MCF 10A (cell line): ENCODE results near the gene SNRNP48. TPM values are rescaled to one million over a fixed set of nuclear protein-coding genes. Genes with fewer than 3 reads are reported as not detected.

ENCODE experiments used
- BruUV-seq: library from RNA; stranded (reverse); fragments of 400-500 nt; replicated peaks from 2 replicates; lab custom pipeline; 2021; lab: Mats Ljungman, UMichigan
- CTCF ChIA-PET: fragments of 300-600 bp; sonication (Branson Sonifier 250); formaldehyde crosslinking; extraction: SDS; loops from one replicate; lab custom pipeline; 2021; ENCODE audit warnings: antibody characterized with exemption, inconsistent platforms; lab: Yijun Ruan, JAX
- POLR2A ChIA-PET: fragments of 300-600, 350-650 bp; sonication (Branson Sonifier 250); formaldehyde crosslinking; extraction: SDS; loops from one replicate; lab custom pipeline; 2020; ENCODE audit warnings: antibody characterized with exemption, inconsistent platforms; lab: Yijun Ruan, JAX
- DNase-seq: peaks from one replicate; pipeline ENCODE4 v3.0.0-alpha.2; 2018; ENCODE audit not compliant: unreplicated experiment
- H3K27ac Mint-ChIP-seq: one replicate; pipeline ENCODE4 v1.8.0; 2022; ENCODE audit warnings: mild to moderate bottlenecking, low read depth, mixed read lengths; ENCODE audit not compliant: unreplicated experiment
- H3K27me3 Mint-ChIP-seq: one replicate; pipeline ENCODE4 v1.8.0; 2022; ENCODE audit warnings: mixed read lengths; ENCODE audit not compliant: insufficient read depth, unreplicated experiment
- H3K36me3 Mint-ChIP-seq: one replicate; pipeline ENCODE4 v1.8.0; 2022; ENCODE audit warnings: mild to moderate bottlenecking, moderate library complexity, mixed read lengths; ENCODE audit not compliant: insufficient read depth, unreplicated experiment
- H3K4me1 Mint-ChIP-seq: one replicate; pipeline ENCODE4 v1.8.0; 2022; ENCODE audit warnings: mixed read lengths; ENCODE audit not compliant: insufficient read depth, unreplicated experiment
- H3K4me3 Mint-ChIP-seq: one replicate; pipeline ENCODE4 v1.8.0; 2022; ENCODE audit warnings: mild to moderate bottlenecking, moderate library complexity, mixed read lengths; ENCODE audit not compliant: unreplicated experiment
- H3K9me3 Mint-ChIP-seq: one replicate; pipeline ENCODE4 v1.8.0; 2022; ENCODE audit warnings: mixed read lengths; ENCODE audit not compliant: unreplicated experiment
- intact Hi-C: fragments of 100-400 bp; cut with micrococcal nuclease; formaldehyde crosslinking; loops from 2 replicates; pipeline ENCODE4 v1.14.1; 2022
- total RNA-seq: library from RNA; stranded (reverse); gene quantifications from 2 replicates; pipeline ENCODE4 v1.2.3, GENCODE V29; 2022
- TF ChIP-seq, protein P1 (sequence below): fragments of 200-600 bp; IDR thresholded peaks from one replicate; pipeline ENCODE4 v1.8.0; 2022; ENCODE audit warnings: antibody characterized with exemption, mild to moderate bottlenecking; ENCODE audit not compliant: unreplicated experiment

SNRNP48 gene
- total RNA-seq, 1 experiment from 2014 or later: 10.2 TPM

DNA sequence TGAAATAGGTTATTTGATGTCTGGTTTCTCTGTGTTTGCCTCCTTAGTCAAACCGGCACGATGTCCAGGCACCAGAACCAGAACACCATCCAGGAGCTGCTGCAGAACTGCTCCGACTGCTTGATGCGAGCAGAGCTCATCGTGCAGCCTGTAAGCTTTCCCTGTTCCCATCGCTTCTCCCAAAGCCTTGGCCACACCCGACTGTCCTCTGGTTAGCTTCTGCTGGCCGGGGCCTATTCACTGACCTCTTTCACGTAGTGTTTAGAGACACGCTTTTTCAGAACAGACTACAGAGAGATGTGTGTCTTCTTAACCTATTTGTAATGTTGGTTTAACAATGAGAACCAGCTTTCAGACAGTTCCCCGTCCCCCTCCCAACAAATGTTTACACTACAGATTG, 34.3 kb upstream of the SNRNP48 start:
- Mint-ChIP-seq H3K27me3 (no peaks in the 10 kb centered on the region), H3K4me1 (peaks cover 38% of the 10 kb centered on the region), H3K36me3 (no peaks in the 10 kb centered on the region), H3K4me3 (no peak overlapping the region), H3K27ac (peak overlapping the region; percentile 59), H3K9me3 (no peaks in the 10 kb centered on the region)
- no peak for DNase-seq
- no TSS peak for BruUV-seq
- CTCF ChIA-PET: interaction anchor here (1.2 kb wide), 1 partner anchor 131 kb away, joined by 3 read pairs; no protein-coding TSS in a partner anchor
- TF ChIP-seq, protein P1, sequence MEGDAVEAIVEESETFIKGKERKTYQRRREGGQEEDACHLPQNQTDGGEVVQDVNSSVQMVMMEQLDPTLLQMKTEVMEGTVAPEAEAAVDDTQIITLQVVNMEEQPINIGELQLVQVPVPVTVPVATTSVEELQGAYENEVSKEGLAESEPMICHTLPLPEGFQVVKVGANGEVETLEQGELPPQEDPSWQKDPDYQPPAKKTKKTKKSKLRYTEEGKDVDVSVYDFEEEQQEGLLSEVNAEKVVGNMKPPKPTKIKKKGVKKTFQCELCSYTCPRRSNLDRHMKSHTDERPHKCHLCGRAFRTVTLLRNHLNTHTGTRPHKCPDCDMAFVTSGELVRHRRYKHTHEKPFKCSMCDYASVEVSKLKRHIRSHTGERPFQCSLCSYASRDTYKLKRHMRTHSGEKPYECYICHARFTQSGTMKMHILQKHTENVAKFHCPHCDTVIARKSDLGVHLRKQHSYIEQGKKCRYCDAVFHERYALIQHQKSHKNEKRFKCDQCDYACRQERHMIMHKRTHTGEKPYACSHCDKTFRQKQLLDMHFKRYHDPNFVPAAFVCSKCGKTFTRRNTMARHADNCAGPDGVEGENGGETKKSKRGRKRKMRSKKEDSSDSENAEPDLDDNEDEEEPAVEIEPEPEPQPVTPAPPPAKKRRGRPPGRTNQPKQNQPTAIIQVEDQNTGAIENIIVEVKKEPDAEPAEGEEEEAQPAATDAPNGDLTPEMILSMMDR: no peak
- POLR2A ChIA-PET: interaction anchor here (0.9 to 29.8 kb wide), 4 partner anchors 7 to 44 kb away, joined by 4 to 872 read pairs (median 84); partner anchors contain the start of gene DSP
- intact Hi-C loops: no loop called here

DNA sequence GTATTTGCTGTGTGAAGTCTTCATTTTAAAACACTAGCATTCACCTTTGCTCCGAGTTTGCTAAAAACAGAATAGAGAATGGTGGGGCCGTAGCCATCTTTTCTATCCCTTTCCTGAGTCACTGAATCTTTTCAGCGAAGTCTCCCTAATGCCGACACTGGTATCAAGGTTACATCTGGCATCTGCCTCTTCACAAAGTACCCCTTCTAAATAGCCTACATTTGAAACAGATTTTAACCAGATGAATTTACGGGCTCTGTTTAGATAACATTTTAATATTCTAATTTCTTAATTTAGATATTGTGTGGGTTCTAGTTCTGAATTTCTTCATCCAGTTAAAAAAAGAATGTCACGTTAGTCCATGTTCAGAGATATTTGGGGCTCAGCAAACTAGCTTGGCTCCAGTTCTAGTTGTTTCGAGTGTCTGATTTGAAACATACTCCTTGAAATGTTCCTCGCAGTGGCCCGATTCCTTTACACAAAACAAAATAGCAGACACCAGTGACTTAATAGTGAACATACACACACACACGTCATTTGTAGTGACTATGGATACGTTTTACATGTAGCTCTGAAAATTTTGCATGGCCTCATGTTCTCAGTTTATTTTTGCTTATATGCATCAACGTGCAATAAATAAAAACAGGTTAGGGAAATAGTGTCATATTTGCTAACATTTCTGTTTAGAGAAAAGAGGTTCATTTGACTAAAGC, 33.4 kb upstream of the SNRNP48 start:
- BruUV-seq: no TSS peak
- H3K9me3 Mint-ChIP-seq: no peaks in the 10 kb centered on the region
- ChIA-PET CTCF (interaction anchor here (0.6 to 1.2 kb wide), 3 partner anchors 105 to 430 kb away, joined by 3 to 4 read pairs (median 3); no protein-coding TSS in a partner anchor), POLR2A (interaction anchor here (0.8 to 29.8 kb wide), 5 partner anchors 8 to 132 kb away, joined by 3 to 872 read pairs (median 5); no protein-coding TSS in a partner anchor)
- H3K4me1 Mint-ChIP-seq: peaks cover 44% of the 10 kb centered on the region
- H3K27ac Mint-ChIP-seq: no peak overlapping the region
- DNase-seq: no peak
- H3K27me3 Mint-ChIP-seq: no peaks in the 10 kb centered on the region
- TF ChIP-seq, protein P1: no peak
- H3K36me3 Mint-ChIP-seq: no peaks in the 10 kb centered on the region
- intact Hi-C loops: no loop called here
- H3K4me3 Mint-ChIP-seq: no peak overlapping the region

DNA sequence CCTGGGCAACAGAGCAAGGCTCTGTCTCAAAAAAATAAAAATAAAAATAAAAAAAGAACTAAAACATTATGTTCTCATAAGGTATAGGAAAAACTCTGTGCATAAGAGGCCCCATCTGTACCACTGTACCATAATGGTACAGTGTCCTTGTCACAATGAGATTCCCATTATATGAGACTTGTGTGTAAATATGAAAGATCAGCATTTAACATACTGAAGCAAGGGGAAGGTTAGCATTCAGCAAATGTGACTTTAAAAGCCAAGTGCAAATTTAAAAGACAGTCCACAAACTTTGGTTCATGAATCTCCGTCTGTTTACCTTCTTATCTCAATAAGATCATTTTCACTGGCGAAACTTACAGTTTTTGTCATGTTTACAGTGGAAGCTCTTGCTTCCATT, 32.3 kb upstream of the SNRNP48 start:
- no peaks in the 10 kb centered on the region for H3K27me3 Mint-ChIP-seq
- DNase-seq: no peak
- peaks cover 45% of the 10 kb centered on the region for H3K4me1 Mint-ChIP-seq
- BruUV-seq: no TSS peak
- TF ChIP-seq, protein P1: no peak
- ChIA-PET POLR2A (interaction anchor here (1.0 to 29.8 kb wide), 4 partner anchors 9 to 133 kb away, joined by 3 to 872 read pairs (median 85); partner anchors contain the start of gene DSP), CTCF (no interaction called here)
- H3K4me3 Mint-ChIP-seq: no peak overlapping the region
- H3K36me3 Mint-ChIP-seq: no peaks in the 10 kb centered on the region
- H3K27ac Mint-ChIP-seq: no peak overlapping the region
- intact Hi-C loops: no loop called here
- H3K9me3 Mint-ChIP-seq: no peaks in the 10 kb centered on the region

DNA sequence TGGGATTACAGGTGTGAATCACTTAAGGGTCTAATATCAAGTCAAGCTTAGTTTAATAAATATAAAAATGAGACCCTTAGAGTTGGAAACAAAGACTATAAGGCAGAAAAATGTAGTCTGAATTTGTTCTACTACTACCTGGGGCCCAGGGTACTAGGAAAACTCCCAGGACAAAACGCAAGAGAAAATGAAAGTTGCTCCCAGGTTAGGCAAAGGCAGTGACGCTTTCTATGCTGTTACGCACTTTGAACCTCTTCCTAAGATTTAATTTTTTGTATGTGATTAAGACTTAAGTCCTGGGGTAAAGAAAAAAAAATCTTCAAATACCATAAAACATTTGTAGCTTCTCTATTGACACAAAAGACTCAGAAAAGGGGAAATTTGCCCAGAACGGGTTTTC, 31.2 kb upstream of the SNRNP48 start:
- BruUV-seq: no TSS peak
- no peaks in the 10 kb centered on the region for H3K27me3 Mint-ChIP-seq

More for the DNA sequence above, 31.2 kb upstream of the SNRNP48 start:
- DNase-seq: no peak
- Mint-ChIP-seq H3K4me1 (peaks cover 37% of the 10 kb centered on the region), H3K9me3 (no peaks in the 10 kb centered on the region), H3K36me3 (no peaks in the 10 kb centered on the region), H3K4me3 (no peak overlapping the region), H3K27ac (no peak overlapping the region)
- TF ChIP-seq, protein P1: no peak
- CTCF ChIA-PET: interaction anchor here (0.7 to 1.0 kb wide), 2 partner anchors 16 to 134 kb away, joined by 3 read pairs; no protein-coding TSS in a partner anchor
- intact Hi-C loops: no loop called here
- POLR2A ChIA-PET: interaction anchor here (0.9 to 29.8 kb wide), 9 partner anchors 10 to 168 kb away, joined by 3 to 872 read pairs (median 22); partner anchors contain the start of genes CAGE1, DSP and RIOK1
